MM.1S (cell line): ENCODE data around the gene STAMBPL1.

Source experiments
- EZH2phosphoT487 ChIP-seq: fragments of 300-600 bp; sonication (generic); IDR thresholded peaks from 2 replicates; pipeline ENCODE4 v1.6.1; 2018; ENCODE audit warnings: antibody characterized with exemption, low read length
- TF ChIP-seq, protein P1 (sequence below): fragments of 300-600 bp; sonication (generic); IDR thresholded peaks from 2 replicates; pipeline ENCODE4 v1.5.1; 2016; ENCODE audit warnings: antibody characterized with exemption, low read length, mixed read lengths

GRCh38 chr10:88949912-88950837 is 70.1 kb downstream of the STAMBPL1 start:
- TF ChIP-seq, protein P1, sequence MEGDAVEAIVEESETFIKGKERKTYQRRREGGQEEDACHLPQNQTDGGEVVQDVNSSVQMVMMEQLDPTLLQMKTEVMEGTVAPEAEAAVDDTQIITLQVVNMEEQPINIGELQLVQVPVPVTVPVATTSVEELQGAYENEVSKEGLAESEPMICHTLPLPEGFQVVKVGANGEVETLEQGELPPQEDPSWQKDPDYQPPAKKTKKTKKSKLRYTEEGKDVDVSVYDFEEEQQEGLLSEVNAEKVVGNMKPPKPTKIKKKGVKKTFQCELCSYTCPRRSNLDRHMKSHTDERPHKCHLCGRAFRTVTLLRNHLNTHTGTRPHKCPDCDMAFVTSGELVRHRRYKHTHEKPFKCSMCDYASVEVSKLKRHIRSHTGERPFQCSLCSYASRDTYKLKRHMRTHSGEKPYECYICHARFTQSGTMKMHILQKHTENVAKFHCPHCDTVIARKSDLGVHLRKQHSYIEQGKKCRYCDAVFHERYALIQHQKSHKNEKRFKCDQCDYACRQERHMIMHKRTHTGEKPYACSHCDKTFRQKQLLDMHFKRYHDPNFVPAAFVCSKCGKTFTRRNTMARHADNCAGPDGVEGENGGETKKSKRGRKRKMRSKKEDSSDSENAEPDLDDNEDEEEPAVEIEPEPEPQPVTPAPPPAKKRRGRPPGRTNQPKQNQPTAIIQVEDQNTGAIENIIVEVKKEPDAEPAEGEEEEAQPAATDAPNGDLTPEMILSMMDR = no peak
- TF ChIP-seq EZH2phosphoT487 = no peak
